PFSK-1 (cell line): ENCODE measurements around the gene MAPK8.

Experiments
- POLR2AphosphoS5 ChIP-seq: IDR thresholded peaks from 2 replicates; pipeline ENCODE4 v1.6.1; 2012; ENCODE audit warnings: low read depth, mild to moderate bottlenecking, control low read depth, low read length, moderate library complexity
- REST ChIP-seq, 2 experiments: IDR thresholded peaks; 2 replicates each; pipeline versions ENCODE4 v1.6.1 to v1.8.0; 2011 to 2012; ENCODE audit warnings: low read depth in 2 of 2, low read length in 2 of 2, control low read depth in 1 of 2, inconsistent platforms in 1 of 2, mild to moderate bottlenecking in 1 of 2, moderate library complexity in 1 of 2; ENCODE audit not compliant: insufficient read depth in 1 of 2
- SIN3A ChIP-seq: IDR thresholded peaks from 2 replicates; pipeline ENCODE4 v1.6.1; 2012; ENCODE audit warnings: mild to moderate bottlenecking, low read length, moderate library complexity, borderline replicate concordance; ENCODE audit not compliant: insufficient read depth
- TAF1 ChIP-seq: IDR thresholded peaks from 2 replicates; pipeline ENCODE4 v1.6.1; 2012; ENCODE audit warnings: low read length, control low read depth, borderline replicate concordance; ENCODE audit not compliant: insufficient read depth

GRCh38 chr10:48398261-48398660 lies 91.8 kb downstream of the MAPK8 start:
- TF ChIP-seq SIN3A = no peak
- TF ChIP-seq POLR2AphosphoS5 = no peak
- TF ChIP-seq REST (IDR thresholded peaks at IDR 0.05; ENCODE audit: insufficient read depth in 1 of 2, low read depth in 2 of 2, low read length in 2 of 2) = no peak
- no peak for TF ChIP-seq TAF1
